HG02981 (cell line): Measurements from ENCODE around the gene CNST.
"Not testable (repeated sequence)": the region's sequence is repeated elsewhere in the genome, so short reads cannot be mapped to it uniquely, and the experiment has no call there.

ENCODE experiments used
- ATAC-seq: cut with Tn5 transposase; IDR thresholded peaks from one replicate; pipeline ENCODE4 v1.9.1; 2021; ENCODE audit warnings: mild to moderate bottlenecking, moderate library complexity; ENCODE audit not compliant: unreplicated experiment

Gene CNST

DNA sequence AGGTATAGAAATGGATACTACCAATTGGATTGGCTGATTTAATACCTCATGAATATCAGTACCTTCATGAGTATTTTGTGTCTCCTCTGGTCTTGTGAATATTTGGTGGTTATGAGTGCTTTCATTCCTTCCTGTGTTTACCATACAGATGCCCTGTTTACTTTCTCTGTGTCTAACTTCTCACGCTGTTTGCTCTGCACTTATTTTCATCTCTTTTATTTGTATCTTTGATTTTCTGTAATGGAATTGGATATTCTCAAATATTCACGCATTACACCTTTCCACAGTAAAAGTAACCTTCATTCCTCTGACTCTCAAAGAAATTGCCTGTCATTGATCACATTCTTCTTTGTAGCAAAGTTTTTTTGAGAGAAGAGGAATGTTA, 16.8 kb downstream of the CNST start:
- ATAC-seq: no peak

DNA sequence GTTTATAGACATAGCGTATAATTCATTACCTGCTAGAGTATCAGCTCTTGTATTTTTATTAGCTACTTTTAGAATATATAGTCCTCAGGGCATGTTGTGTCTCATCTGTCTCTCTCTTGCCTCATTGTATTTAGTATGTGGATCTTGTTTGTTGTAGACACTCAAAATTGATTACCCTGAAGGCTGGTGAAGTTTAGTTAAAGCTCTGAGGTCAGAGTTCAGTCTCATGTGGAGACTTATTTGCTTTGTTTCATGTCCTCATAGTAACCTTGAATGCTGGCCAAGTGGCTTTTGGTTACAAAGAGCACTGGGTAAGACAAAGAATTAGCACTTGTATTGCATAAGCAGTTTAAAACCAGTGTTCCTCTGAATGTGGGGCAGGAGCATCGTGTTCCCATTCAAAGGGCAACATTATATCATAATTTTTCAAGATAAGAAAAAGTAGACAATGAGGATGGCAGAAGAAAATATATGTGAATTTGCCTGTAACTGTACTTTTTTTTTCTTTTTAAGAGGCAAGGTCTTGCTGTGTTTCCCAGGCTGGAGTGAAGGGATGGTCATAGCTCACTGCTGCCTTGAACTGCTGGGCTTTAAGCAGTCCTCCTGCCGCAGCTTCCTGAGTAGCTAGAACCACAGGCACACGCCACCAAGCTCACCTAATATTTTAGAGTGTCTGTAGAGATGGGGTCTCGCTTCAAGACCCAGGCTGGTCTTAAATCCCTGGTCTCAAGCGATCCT, 17.4 kb downstream of the CNST start:
- no peak for ATAC-seq

GRCh38 chr1:246587032-246587431, 20.8 kb downstream of the CNST start:
- no peak for ATAC-seq

DNA sequence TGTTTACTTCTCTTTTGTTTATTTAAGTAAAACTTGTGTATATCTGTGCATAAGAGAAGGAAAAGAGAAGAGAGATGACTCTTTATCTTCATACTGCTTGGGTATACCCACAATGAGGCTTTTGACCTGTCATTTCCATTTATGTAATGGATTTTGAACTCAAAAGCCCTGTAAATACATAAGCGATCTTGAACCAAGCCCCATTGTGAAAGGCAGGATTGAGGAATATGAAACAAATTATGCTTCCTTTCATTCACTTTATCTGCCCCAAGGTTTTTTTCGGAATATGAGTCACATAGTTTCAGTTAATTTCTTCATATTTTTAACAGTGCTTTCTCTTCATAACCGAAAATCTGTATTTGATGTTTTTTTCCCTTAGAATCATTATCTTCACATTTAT, 21.4 kb downstream of the CNST start:
- ATAC-seq: no peak

DNA sequence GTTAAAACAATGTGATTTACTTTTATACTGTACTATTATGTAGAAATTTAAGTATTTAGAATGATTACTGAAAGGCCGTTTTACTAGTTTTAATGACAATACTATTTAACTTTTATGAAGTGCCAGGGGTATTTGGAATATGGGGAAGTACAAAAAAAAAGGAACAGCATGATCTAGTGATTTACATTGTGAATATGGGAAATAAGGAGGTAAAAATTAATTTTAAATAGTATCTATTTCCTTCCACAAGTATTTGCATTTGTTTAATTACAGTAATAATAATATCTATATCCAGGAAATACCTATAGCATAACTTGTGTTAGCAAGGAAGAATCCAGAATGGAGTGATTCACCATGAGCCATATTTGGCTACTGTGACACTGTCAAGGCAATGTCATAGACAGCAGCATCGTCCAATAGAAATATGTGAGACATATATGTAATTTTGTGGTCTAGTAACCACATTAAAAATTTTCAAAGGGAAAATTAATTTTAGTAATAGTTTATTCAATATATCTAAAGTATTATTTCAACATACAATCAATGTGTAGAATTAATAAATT, 22.0 kb downstream of the CNST start:
- no peak for ATAC-seq

- ATAC-seq: not testable (repeated sequence)
These were observed 23.7 kb downstream of the CNST start for GRCh38 chr1:246589919-246590318.

DNA sequence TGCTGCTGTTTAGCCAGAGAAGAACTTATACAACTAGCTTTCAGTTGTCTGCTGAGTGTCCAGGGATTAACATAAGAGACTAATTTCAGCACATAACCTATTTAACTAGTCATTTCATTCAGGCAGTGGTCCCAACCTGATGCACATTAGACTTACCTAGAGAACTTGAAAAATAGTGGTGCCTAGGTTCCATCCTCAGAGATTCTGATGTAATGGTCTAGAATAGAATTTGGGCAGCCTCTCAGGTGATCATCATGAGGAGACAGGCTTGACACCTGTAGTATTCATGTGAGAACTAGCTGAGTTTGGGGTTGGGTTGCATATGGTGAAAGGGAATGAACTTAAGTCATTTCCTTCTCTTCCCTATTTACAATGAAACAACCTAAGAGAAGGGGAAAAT, 24.8 kb downstream of the CNST start:
- peak; percentile 33 for ATAC-seq

GRCh38 chr1:246591504-246591903, 25.2 kb downstream of the CNST start:
- peak; percentile 94 for ATAC-seq

DNA sequence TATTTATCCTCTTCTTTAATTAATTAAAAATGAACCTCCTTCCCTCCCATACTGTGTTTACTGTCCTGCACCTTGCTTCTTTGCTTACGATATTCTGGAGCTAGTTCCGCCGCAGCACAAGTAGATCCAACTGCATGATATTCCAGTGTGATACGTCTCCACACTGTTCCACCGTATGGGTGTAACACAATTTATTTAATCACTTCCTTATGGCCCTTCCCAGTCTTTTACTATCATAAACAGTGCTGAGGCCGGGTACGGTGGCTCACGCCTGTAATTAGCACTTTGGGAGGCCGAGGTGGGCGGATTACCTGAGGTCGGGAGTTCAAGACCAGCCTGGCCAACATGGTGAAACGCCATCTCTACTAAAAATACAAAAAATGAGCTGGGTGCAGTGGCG, 25.7 kb downstream of the CNST start:
- ATAC-seq: no peak

DNA sequence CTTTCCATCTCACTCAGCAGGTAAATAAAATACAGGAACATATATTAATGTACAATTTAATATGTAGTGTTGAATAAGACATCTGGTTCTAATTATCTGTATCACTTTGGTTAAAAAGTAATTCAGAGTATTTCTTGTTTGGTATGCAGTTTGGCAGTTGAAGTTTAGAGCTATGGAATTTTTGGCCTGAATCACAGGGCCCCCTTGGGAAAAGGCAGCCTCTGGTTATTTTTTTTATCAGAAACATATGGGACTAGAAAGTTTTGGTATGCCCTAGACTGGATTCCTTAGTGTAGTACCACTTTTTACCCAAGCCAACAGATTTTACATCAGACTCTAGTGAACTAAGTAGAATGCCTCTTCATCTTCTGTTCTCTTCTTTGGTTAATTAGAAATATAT, 26.4 kb downstream of the CNST start:
- no peak for ATAC-seq

DNA sequence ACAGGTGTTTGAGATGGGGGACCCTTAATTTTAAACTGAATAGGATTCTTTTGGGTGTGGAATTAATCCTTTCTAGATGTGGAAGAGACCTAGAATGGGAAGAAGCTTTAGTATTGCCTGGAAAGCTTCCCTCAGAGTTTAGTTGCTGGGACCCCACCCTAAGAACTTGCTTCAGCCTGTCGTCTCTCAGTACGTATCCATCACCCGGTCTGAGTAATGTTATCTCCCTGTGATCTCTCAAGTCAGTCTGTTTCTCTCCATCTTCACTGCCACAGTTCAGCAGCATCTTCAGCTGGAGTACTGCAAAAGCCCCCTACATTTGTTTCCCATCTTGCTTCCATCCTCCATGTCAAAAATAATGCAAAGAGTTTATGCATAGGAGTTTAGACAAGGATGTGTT, 28.9 kb downstream of the CNST start:
- ATAC-seq: no peak

- ATAC-seq: no peak
These were observed 31.1 kb downstream of the CNST start for GRCh38 chr1:246597340-246597739.

DNA sequence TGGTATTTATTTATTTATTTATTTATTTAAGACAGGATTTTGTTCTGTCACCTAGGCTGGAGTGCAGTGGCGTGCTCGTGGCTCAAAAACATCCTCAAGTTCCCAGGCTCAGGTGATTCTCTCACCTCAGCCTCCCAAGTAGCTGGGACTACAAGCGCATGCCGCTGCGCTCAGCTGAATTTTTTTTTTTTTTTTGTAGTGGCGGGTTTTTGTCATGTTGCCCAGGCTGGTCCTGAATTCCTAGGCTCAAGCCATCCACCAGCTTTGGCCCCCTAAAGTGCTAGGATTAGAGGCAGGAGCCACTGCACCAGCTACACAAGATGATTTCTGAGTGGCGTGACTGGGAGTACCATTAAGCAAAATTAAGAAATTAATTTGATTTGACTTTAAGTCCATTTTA, 31.7 kb downstream of the CNST start:
- no peak for ATAC-seq

DNA sequence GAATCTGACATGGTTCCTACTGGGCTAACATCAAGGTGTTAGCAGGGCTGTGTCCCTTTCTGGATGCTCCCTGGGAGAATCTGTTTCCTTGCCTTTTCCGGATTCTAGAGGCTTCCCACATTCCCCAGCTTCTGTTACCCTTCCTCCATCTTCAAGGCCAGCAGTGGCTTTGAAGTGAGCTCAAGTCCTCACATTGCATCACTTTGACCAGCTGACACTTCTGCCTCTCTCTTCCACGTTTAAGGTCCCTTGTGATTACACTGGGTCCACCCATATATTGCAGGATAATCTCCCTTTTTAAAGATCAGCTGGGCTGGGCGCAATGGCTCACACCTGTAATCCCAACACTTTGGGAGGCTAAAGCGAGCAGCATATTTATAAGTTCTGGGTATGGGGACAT, 33.1 kb downstream of the CNST start:
- ATAC-seq: no peak

DNA sequence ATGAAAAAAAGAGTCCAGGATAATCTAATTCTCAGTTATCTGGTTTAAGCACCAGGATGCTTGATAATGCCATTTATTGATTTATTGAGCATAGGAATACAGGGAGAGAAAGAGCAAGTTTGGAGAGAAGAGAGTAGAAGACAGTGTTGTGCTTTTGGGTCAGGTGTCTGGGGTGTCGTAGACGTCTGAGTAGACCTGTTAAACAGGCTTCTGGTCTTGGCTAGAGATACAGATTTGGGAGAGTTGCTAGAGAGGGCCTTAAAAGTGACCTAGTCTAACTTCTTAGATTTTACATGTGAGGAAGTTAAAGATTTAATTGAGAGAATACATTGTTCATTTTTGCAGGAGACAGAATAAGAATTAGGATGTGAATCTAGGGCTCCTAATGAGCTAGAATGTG, 34.3 kb downstream of the CNST start:
- ATAC-seq: no peak

DNA sequence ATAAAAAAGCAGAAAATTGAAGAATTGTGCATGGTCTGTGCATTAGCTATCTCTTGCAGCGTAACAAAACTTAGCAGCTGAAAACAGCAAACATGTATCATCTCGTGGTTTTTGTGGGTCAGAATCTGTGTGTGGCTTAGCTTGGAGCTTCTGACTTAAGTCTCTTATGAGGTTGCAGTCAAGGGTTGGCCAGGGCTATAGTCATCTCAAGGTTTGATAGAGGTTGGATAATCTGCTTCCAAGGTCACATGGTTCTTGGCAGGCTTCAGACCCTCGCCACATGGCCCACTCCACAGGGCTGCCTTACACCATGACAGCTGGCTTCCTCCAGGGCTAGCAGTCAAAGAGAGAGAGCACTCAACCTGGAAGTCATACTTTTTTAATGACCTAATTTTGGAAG, 35.9 kb downstream of the CNST start:
- no peak for ATAC-seq

- not testable (repeated sequence) for ATAC-seq
These were observed 39.0 kb downstream of the CNST start for GRCh38 chr1:246605231-246605630.

DNA sequence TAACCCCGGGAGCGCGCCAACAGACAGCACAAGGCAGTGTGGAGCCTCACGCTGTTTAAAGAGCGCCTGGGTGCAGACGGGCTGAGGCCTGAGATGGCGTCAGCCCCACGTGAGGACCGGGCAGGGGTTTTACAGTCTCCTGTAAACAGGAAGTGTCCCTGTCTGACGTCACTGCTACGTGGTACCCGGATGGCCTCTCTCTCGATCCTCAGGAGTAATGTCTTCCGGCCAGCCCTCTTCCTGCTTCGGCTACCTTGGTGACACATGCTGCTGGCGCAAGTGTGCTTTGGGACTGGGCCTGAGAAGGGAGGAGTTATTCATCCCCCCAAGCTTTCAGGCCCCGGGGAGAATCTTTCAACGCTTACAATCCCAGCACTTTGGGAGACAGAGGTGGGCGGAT, 41.2 kb downstream of the CNST start:
- no peak for ATAC-seq

- ATAC-seq: peak; percentile 70
These were observed 42.5 kb downstream of the CNST start for GRCh38 chr1:246608616-246609376.

GRCh38 chr1:246609632-246610031, 43.4 kb downstream of the CNST start:
- ATAC-seq: no peak

DNA sequence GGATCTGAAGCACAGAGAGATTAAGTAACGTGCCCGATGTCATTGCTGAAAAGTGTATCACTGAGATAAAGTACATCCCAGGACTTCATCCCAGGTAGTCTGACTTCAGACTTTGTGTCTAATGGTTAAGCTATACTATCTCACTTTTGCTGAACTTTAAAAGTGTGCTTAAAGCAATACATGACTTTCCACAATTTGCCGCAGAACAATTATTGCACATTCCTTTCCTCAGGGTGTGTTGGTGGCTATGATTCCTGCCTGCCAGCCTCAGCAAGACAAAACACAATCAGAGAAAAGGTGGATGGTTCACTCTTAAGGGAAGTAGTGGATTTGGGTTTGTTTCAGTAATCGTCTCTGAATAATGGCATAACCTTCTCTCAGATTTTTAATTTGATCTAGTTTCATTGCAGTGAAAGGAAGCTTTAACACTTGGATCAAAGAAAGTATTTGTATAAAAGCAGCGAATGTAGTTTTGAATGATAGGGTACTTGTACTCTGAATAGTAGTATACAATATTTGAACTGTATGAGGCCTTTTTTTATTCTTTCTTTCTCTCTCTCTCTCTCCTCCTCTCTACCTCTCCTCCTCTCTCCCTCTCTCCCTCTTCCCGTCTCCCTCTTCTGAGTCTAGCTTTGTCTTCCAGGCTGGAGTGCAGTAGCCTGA, 47.0 kb downstream of the CNST start:
- no peak for ATAC-seq

- ATAC-seq: no peak
These were observed 50.9 kb downstream of the CNST start for GRCh38 chr1:246617156-246617555.
